Measurements from ENCODE around the gene SEMA3F.

GRCh38 chr3:50157827-50158529 is 2.9 kb downstream of the SEMA3F start:
- TF ChIP-seq CTCF (IDR thresholded peaks at IDR 0.05; ENCODE audit: insufficient read depth, low read length) = no peak
- no peak for TF ChIP-seq POLR2AphosphoS5 (IDR thresholded peaks at IDR 0.05; ENCODE audit: low read depth)
- no peak for TF ChIP-seq GABPA (IDR thresholded peaks at IDR 0.05; ENCODE audit: low read depth)
